K562 (cell line): ENCODE results near the gene CD37. TPM values are rescaled to one million over a fixed set of nuclear protein-coding genes. Genes with fewer than 3 reads are reported as not detected.

Experiments
- ATAC-seq: fragments of 200-7000 bp; cut with Tn5 transposase; 3 replicates; pipeline ENCODE4 v1.9.1; 2020; ENCODE audit warnings: moderate library complexity
- BruUV-seq: library from RNA; stranded (reverse); fragments of 400-500 nt; replicated peaks from 2 replicates; lab custom pipeline; 2021; lab: Mats Ljungman, UMichigan
- CTCF ChIA-PET: fragments of 300-600 bp; formaldehyde crosslinking; extraction: SDS; loops from one replicate; lab custom pipeline; 2021; ENCODE audit warnings: low intra/inter-chr PET ratio; lab: Yijun Ruan, JAX
- POLR2A ChIA-PET: fragments of 300-600, 350-650 bp; sonication (Branson Sonifier 250); formaldehyde crosslinking; extraction: SDS; loops from one replicate; lab custom pipeline; 2021; ENCODE audit warnings: antibody characterized with exemption, inconsistent platforms; lab: Yijun Ruan, JAX
- DNase-seq, 4 experiments: peaks; one replicate each; pipeline versions ENCODE4 v3.0.0 to v3.0.0-alpha.2; 2011 to 2018; ENCODE audit warnings: low spot score in 3 of 4, mixed read lengths in 3 of 4; ENCODE audit errors: extremely low read depth in 1 of 4
- FAIRE-seq: peaks from 2 replicates; lab custom pipeline; 2011; peaks lifted over from hg19 to GRCh38; lab: Jason Lieb, UNC
- H2AFZ ChIP-seq: 2 replicates; pipeline ENCODE4 v1.6.0; 2011; ENCODE audit warnings: low read depth, low read length, control low read depth, inconsistent platforms
- H3K27ac ChIP-seq: fragments of 200-600 bp; 3 replicates; pipeline ENCODE4 v1.8.0; 2011; ENCODE audit warnings: low read depth, mild to moderate bottlenecking, control low read depth, inconsistent platforms, low read length, moderate library complexity, mixed read lengths; ENCODE audit errors: extremely low read depth
- H3K27me3 ChIP-seq, 2 experiments: fragments of 300-600 bp in 1 of 2; 2 replicates in 1 of 2; 3 replicates in 1 of 2; pipeline versions ENCODE4 v1.6.0 to v1.8.0; 2011; ENCODE audit warnings: inconsistent platforms in 2 of 2, low read length in 2 of 2, mild to moderate bottlenecking in 1 of 2, mixed read lengths in 1 of 2, moderate library complexity in 1 of 2; ENCODE audit not compliant: control insufficient read depth in 2 of 2, insufficient read depth in 2 of 2
- H3K36me3 ChIP-seq: fragments of 300-600 bp; 3 replicates; pipeline ENCODE4 v1.8.0; 2011; ENCODE audit warnings: mild to moderate bottlenecking, low read length, inconsistent platforms; ENCODE audit not compliant: control insufficient read depth, insufficient read depth
- H3K4me1 ChIP-seq, 2 experiments: fragments of 200-600 bp in 1 of 2; replicated peaks in 1 of 2; 2 replicates in 1 of 2; 3 replicates in 1 of 2; pipeline versions ENCODE4 v1.5.1 to v1.8.0; 2011; ENCODE audit warnings: inconsistent platforms in 2 of 2, low read length in 2 of 2, mild to moderate bottlenecking in 1 of 2, mixed read lengths in 1 of 2, moderate library complexity in 1 of 2; ENCODE audit not compliant: control insufficient read depth in 2 of 2, insufficient read depth in 2 of 2
- H3K4me2 ChIP-seq: 2 replicates; pipeline ENCODE4 v1.6.1; 2011; ENCODE audit warnings: low read length, control low read depth, inconsistent platforms, mixed read lengths; ENCODE audit not compliant: insufficient read depth
- H3K4me3 ChIP-seq: fragments of 200-600 bp; sonication (generic), shearing (Covaris generic); 2 replicates; pipeline ENCODE4 v1.5.1; 2016; ENCODE audit warnings: control low read depth, inconsistent platforms
- H3K79me2 ChIP-seq: fragments of 200-600 bp; 3 replicates; pipeline ENCODE4 v1.8.0; 2011; ENCODE audit warnings: low read length, inconsistent platforms; ENCODE audit not compliant: control insufficient read depth, insufficient read depth
- H3K9ac ChIP-seq, 2 experiments: 2 replicates each; pipeline versions ENCODE4 v1.6.0 to v1.6.1; 2011; ENCODE audit warnings: low read depth in 2 of 2, low read length in 2 of 2, control low read depth in 1 of 2, inconsistent platforms in 1 of 2, mild to moderate bottlenecking in 1 of 2, mixed read lengths in 1 of 2; ENCODE audit not compliant: insufficient read depth in 1 of 2
- H3K9me1 ChIP-seq: one replicate; pipeline ENCODE4 v1.6.0; 2011; ENCODE audit warnings: inconsistent platforms, mild to moderate bottlenecking, low read length, moderate library complexity; ENCODE audit not compliant: control insufficient read depth, insufficient read depth
- H3K9me3 ChIP-seq: replicated peaks from 2 replicates; pipeline ENCODE4 v1.5.1; 2011; ENCODE audit warnings: low read depth, low read length, inconsistent platforms; ENCODE audit not compliant: control insufficient read depth, insufficient read depth
- H4K20me1 ChIP-seq: replicated peaks from 2 replicates; pipeline ENCODE4 v1.6.1; 2011; ENCODE audit warnings: low read length, inconsistent platforms, mixed read lengths; ENCODE audit not compliant: control insufficient read depth, insufficient read depth
- NFYB ChIP-seq: IDR thresholded peaks from 2 replicates; pipeline ENCODE4 v1.6.1; 2011; ENCODE audit warnings: mild to moderate bottlenecking, moderate library complexity; ENCODE audit not compliant: insufficient read length; ENCODE audit errors: extremely low read depth
- RBM25 ChIP-seq: fragments of 200-400 bp; formaldehyde crosslinking; IDR thresholded peaks from 2 replicates; pipeline ENCODE4 v1.6.1; 2018; ENCODE audit warnings: low read length, low read depth, moderate library complexity; ENCODE audit not compliant: severe bottlenecking
- ZNF121 ChIP-seq: sonication (generic); formaldehyde crosslinking; conservative IDR thresholded peaks from 2 replicates; pipeline ENCODE4 v1.8.0; 2022; ENCODE audit warnings: missing genetic modification reagents
- WGBS: fragments of 100-300 bp; shearing (Covaris generic); methylation state at CpG from one replicate; pipeline ENCODE4 v1.1.6; 2016; ENCODE audit warnings: low coverage, mixed read lengths; ENCODE audit not compliant: insufficient coverage; ENCODE audit errors: missing lambda C conversion rate; 5-methylcytosine and 5-hydroxymethylcytosine counted together
- in situ Hi-C: fragments of 300-500 bp; cut with MboI; formaldehyde crosslinking; loops from 4 replicates; pipeline ENCODE4 v1.15.0; 2018; ENCODE audit warnings: inconsistent platforms, mixed read lengths
- intact Hi-C: fragments of 100-400 bp; cut with micrococcal nuclease; formaldehyde crosslinking; loops from 2 replicates; pipeline ENCODE4 v1.14.2; 2022
- polyA plus RNA-seq, 8 experiments: library from polyadenylated mRNA; depleted of rRNA in 4 of 8; stranded (reverse) in 5 of 8; unstranded in 3 of 8; fragments of >200 nt; fragmentation: Nextera tagmentation in 2 of 8; fragmentation: Illumina TruSeq in 1 of 8; extraction: Ambion mirVana in 2 of 8; extraction: Trizol in 1 of 8; gene quantifications; 2 replicates each; pipeline versions ENCODE4 v1.2.1 to v1.2.3, GENCODE V29; 2011 to 2014; ENCODE audit warnings: inconsistent platforms in 1 of 8, missing spikeins in 1 of 8
- total RNA-seq, 7 experiments: library from RNA; depleted of rRNA in 6 of 7; stranded (reverse); fragments of >200 nt in 6 of 7; fragmentation: Illumina TruSeq in 2 of 7; extraction: Trizol in 2 of 7; gene quantifications; 2 replicates each; pipeline versions ENCODE4 v1.2.1 to v1.2.3, GENCODE V29; 2011 to 2021; ENCODE audit warnings: low replicate concordance in 1 of 7
- TF ChIP-seq, protein P1 (sequence below): sonication (generic); formaldehyde crosslinking; IDR thresholded peaks from 2 replicates; pipeline ENCODE4 v1.8.1; 2023; ENCODE audit warnings: mild to moderate bottlenecking, missing genetic modification reagents

Gene CD37
- total and polyA plus RNA-seq, 9 of the 15 experiments (the other 6 are each of a cell fraction or from before 2014, with no cell fraction given) = 2.5 to 19.0 (median 7.4) TPM

DNA sequence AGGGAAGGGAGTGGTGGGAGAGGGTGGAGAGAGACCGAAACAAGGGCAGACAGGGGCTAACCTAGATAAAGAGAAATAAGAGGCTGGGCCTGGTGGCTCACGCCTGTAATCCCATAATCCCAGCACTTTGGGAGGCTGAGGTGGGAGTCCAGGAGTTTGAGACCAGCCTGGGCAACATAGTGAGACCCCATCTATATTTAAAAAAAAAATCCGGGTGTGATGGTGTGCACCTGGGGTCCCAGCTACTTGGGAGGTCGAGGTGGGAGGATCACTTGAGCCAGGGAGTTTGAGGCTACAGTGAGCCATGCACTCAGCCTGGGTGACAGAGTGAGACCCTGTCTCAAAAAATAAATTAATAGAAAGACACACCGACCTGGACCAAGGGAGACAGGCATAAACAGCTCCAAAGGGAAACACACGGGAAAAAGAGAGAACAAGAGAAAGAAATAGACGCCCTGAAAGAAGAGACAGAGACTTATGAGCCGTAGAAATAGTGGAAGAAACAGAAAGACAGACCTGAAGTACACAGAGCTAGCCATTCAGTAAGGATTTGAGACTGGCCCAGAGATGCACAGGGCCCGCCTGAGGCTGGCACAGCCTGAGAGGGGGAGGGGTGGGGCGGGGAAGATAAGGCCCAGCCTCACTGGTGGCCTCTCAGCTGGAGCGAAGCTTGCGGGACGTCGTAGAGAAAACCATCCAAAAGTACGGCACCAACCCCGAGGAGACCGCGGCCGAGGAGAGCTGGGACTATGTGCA is 2.2 kb downstream of the CD37 start:
- FAIRE-seq (no peak), ATAC-seq (no peak), DNase-seq (no peak)
- H3K9ac ChIP-seq = peak overlapping the region in 1 of 2 experiments; percentile 84; a peak in 2 of 4 replicates
- POLR2A ChIA-PET = interaction anchor here (0.5 to 1.3 kb wide), 2 partner anchors 98 to 158 kb away, joined by 3 to 4 read pairs; no protein-coding TSS in a partner anchor
- peaks cover 40 to 69% of the 10 kb centered on the region in 2 experiments for H3K4me1 ChIP-seq
- intact Hi-C loops = no loop called here
- no peak overlapping the region for H3K4me2 ChIP-seq
- in situ Hi-C loops = no loop called here
- no peaks in the 10 kb centered on the region for H4K20me1 ChIP-seq
- no peak overlapping the region for H2AFZ ChIP-seq
- peaks cover 10% of the 10 kb centered on the region; the same call in 1 of the 3 replicates for H3K36me3 ChIP-seq
- H3K27ac ChIP-seq = no peak overlapping the region
- no TSS peak for BruUV-seq
- H3K9me1 ChIP-seq = no peaks in the 10 kb centered on the region
- H3K9me3 ChIP-seq = no peaks in the 10 kb centered on the region
- TF ChIP-seq, protein P1, sequence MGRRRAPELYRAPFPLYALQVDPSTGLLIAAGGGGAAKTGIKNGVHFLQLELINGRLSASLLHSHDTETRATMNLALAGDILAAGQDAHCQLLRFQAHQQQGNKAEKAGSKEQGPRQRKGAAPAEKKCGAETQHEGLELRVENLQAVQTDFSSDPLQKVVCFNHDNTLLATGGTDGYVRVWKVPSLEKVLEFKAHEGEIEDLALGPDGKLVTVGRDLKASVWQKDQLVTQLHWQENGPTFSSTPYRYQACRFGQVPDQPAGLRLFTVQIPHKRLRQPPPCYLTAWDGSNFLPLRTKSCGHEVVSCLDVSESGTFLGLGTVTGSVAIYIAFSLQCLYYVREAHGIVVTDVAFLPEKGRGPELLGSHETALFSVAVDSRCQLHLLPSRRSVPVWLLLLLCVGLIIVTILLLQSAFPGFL (CRISPR knock-in tag) = no peak
- TF ChIP-seq RBM25 (peak; percentile 31), NFYB (no peak), ZNF121 (peak; percentile 63)
- H3K79me2 ChIP-seq = no peaks in the 10 kb centered on the region
- 75% methylated on average over 17 of the region's 19 CpGs for WGBS
- CTCF ChIA-PET = no interaction called here
- H3K4me3 ChIP-seq = no peak overlapping the region
- H3K27me3 ChIP-seq = no peaks in the 10 kb centered on the region
